SU-DHL-6 (cell line): ENCODE data around the gene CD209.

Experiments used
- CTCF ChIP-seq: fragments of 200-600 bp; sonication (generic); IDR thresholded peaks from one replicate; pipeline ENCODE4 v1.5.1; 2017; ENCODE audit warnings: antibody characterized with exemption, mild to moderate bottlenecking, low read length, moderate library complexity; ENCODE audit not compliant: insufficient read depth, poor library complexity, severe bottlenecking
- EZH2phosphoT487 ChIP-seq: fragments of 200-600 bp; sonication (generic), shearing (Covaris generic); conservative IDR thresholded peaks from 2 replicates; pipeline ENCODE4 v1.6.1; 2018; ENCODE audit warnings: mild to moderate bottlenecking, antibody characterized with exemption, low read length, moderate library complexity, mixed read lengths

GRCh38 chr19:7759156-7759555 is 11.8 kb upstream of the CD209 start:
- no peak for TF ChIP-seq CTCF
- TF ChIP-seq EZH2phosphoT487, result no peak
